Measurements from ENCODE around the gene PTPRD. TPM values are rescaled to one million over a fixed set of nuclear protein-coding genes. Genes with fewer than 3 reads are reported as not detected.

The PTPRD gene
- total and polyA plus RNA-seq, 2 experiments from 2014 or later, result 11.5 to 58.0 TPM

DNA sequence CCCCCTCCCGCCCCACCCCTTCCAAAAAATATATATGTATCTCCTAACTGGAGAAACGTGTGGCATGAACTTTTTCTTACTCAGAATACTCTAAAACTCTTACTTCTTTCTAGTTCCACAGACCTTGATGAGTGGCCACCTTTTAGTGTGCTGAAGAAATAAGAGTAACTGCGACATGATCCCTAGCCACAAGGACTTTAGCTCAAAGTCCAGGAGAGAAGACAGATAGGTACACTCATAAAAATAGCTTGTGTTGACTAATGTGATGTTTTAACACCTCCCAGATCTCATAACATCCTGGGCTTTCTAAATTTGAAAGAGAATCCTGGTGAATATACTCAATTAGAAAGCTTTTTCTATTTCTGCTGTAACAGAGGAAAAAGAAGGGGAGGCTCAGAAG is 1808.2 kb downstream of the PTPRD start:
- Mint-ChIP-seq H3K36me3 (ENCODE audit: low read depth) (no peaks in the 10 kb centered on the region), H3K9me3 (no peaks in the 10 kb centered on the region), H3K4me1 (peaks cover 14% of the 10 kb centered on the region), H3K27ac (no peak overlapping the region), H3K4me3 (no peak overlapping the region), H3K27me3 (ENCODE audit: insufficient read depth, low read depth, poor library complexity) (peaks cover 3% of the 10 kb centered on the region)
- H2AFZ ChIP-seq, result no peak overlapping the region
- H3K27ac ChIP-seq (ENCODE audit: low read depth), result peak overlapping the region; percentile 40; the same call in 1 of the 2 replicates
- peaks cover 5% of the 10 kb centered on the region; the same call in 1 of the 2 replicates for H3K4me1 ChIP-seq (ENCODE audit: insufficient read depth)
- no peak overlapping the region for H3K4me2 ChIP-seq
- H3K79me2 ChIP-seq (replicated peaks; ENCODE audit: insufficient read depth), result peaks cover 4% of the 10 kb centered on the region; the same call in 1 of the 2 replicates
- no peaks in the 10 kb centered on the region for H3K27me3 ChIP-seq (ENCODE audit: insufficient read depth)
- H3K9me2 ChIP-seq (ENCODE audit: insufficient read depth), result no peaks in the 10 kb centered on the region
- H4K20me1 ChIP-seq (replicated peaks; ENCODE audit: insufficient read depth), result 0 out of 2 replicates have a peak, but pooled peaks cover 6% of the 10 kb centered on the region
- H3F3A ChIP-seq (replicated peaks; ENCODE audit: low read depth), result no peaks in the 10 kb centered on the region
- TF ChIP-seq EZH2 (IDR thresholded peaks at IDR 0.05; ENCODE audit: low read depth, unreplicated experiment), result no peak
- no peak for TF ChIP-seq JUNB (IDR thresholded peaks at IDR 0.05; ENCODE audit: unreplicated experiment)
- no peak for TF ChIP-seq ZNF114 (CRISPR knock-in tag; IDR thresholded peaks at IDR 0.05)
- no peak for TF ChIP-seq CTCF (conservative IDR thresholded peaks at IDR 0.05; ENCODE audit: low read depth in 2 of 2)
- no peak for TF ChIP-seq CREB1 (CRISPR knock-in tag; IDR thresholded peaks at IDR 0.05; ENCODE audit: low read depth)
- TF ChIP-seq POLR2AphosphoS5 (IDR thresholded peaks at IDR 0.05; ENCODE audit: low read depth), result no peak
- TF ChIP-seq, protein P1, sequence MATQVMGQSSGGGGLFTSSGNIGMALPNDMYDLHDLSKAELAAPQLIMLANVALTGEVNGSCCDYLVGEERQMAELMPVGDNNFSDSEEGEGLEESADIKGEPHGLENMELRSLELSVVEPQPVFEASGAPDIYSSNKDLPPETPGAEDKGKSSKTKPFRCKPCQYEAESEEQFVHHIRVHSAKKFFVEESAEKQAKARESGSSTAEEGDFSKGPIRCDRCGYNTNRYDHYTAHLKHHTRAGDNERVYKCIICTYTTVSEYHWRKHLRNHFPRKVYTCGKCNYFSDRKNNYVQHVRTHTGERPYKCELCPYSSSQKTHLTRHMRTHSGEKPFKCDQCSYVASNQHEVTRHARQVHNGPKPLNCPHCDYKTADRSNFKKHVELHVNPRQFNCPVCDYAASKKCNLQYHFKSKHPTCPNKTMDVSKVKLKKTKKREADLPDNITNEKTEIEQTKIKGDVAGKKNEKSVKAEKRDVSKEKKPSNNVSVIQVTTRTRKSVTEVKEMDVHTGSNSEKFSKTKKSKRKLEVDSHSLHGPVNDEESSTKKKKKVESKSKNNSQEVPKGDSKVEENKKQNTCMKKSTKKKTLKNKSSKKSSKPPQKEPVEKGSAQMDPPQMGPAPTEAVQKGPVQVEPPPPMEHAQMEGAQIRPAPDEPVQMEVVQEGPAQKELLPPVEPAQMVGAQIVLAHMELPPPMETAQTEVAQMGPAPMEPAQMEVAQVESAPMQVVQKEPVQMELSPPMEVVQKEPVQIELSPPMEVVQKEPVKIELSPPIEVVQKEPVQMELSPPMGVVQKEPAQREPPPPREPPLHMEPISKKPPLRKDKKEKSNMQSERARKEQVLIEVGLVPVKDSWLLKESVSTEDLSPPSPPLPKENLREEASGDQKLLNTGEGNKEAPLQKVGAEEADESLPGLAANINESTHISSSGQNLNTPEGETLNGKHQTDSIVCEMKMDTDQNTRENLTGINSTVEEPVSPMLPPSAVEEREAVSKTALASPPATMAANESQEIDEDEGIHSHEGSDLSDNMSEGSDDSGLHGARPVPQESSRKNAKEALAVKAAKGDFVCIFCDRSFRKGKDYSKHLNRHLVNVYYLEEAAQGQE (IDR thresholded peaks at IDR 0.05; ENCODE audit: unreplicated experiment), result no peak
- no peak for TF ChIP-seq NANOG (IDR thresholded peaks at IDR 0.05; ENCODE audit: borderline replicate concordance)
- TF ChIP-seq EZH2phosphoT487 (IDR thresholded peaks at IDR 0.05; ENCODE audit: unreplicated experiment), result no peak
- TF ChIP-seq ETS1 (IDR thresholded peaks at IDR 0.05), result no peak
- TF ChIP-seq STAT1 (IDR thresholded peaks at IDR 0.05; ENCODE audit: unreplicated experiment), result no peak
- TF ChIP-seq ZNF331 (CRISPR knock-in tag; IDR thresholded peaks at IDR 0.05; ENCODE audit: low read depth), result no peak
- TF ChIP-seq, protein P2, sequence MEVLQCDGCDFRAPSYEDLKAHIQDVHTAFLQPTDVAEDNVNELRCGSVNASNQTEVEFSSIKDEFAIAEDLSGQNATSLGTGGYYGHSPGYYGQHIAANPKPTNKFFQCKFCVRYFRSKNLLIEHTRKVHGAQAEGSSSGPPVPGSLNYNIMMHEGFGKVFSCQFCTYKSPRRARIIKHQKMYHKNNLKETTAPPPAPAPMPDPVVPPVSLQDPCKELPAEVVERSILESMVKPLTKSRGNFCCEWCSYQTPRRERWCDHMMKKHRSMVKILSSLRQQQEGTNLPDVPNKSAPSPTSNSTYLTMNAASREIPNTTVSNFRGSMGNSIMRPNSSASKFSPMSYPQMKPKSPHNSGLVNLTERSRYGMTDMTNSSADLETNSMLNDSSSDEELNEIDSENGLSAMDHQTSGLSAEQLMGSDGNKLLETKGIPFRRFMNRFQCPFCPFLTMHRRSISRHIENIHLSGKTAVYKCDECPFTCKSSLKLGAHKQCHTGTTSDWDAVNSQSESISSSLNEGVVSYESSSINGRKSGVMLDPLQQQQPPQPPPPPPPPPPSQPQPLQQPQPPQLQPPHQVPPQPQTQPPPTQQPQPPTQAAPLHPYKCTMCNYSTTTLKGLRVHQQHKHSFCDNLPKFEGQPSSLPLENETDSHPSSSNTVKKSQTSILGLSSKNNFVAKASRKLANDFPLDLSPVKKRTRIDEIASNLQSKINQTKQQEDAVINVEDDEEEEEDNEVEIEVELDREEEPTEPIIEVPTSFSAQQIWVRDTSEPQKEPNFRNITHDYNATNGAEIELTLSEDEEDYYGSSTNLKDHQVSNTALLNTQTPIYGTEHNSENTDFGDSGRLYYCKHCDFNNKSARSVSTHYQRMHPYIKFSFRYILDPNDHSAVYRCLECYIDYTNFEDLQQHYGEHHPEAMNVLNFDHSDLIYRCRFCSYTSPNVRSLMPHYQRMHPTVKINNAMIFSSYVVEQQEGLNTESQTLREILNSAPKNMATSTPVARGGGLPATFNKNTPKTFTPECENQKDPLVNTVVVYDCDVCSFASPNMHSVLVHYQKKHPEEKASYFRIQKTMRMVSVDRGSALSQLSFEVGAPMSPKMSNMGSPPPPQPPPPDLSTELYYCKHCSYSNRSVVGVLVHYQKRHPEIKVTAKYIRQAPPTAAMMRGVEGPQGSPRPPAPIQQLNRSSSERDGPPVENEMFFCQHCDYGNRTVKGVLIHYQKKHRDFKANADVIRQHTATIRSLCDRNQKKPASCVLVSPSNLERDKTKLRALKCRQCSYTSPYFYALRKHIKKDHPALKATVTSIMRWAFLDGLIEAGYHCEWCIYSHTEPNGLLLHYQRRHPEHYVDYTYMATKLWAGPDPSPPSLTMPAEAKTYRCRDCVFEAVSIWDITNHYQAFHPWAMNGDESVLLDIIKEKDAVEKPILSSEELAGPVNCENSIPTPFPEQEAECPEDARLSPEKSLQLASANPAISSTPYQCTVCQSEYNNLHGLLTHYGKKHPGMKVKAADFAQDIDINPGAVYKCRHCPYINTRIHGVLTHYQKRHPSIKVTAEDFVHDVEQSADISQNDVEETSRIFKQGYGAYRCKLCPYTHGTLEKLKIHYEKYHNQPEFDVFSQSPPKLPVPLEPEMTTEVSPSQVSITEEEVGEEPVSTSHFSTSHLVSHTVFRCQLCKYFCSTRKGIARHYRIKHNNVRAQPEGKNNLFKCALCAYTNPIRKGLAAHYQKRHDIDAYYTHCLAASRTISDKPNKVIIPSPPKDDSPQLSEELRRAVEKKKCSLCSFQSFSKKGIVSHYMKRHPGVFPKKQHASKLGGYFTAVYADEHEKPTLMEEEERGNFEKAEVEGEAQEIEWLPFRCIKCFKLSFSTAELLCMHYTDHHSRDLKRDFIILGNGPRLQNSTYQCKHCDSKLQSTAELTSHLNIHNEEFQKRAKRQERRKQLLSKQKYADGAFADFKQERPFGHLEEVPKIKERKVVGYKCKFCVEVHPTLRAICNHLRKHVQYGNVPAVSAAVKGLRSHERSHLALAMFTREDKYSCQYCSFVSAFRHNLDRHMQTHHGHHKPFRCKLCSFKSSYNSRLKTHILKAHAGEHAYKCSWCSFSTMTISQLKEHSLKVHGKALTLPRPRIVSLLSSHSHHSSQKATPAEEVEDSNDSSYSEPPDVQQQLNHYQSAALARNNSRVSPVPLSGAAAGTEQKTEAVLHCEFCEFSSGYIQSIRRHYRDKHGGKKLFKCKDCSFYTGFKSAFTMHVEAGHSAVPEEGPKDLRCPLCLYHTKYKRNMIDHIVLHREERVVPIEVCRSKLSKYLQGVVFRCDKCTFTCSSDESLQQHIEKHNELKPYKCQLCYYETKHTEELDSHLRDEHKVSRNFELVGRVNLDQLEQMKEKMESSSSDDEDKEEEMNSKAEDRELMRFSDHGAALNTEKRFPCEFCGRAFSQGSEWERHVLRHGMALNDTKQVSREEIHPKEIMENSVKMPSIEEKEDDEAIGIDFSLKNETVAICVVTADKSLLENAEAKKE (CRISPR knock-in tag; IDR thresholded peaks at IDR 0.05), result no peak
- ATAC-seq, result no peak
- DNase-seq (ENCODE audit: low spot score), result no peak
- H3K36me3 ChIP-seq (ENCODE audit: insufficient read depth), result no peaks in the 10 kb centered on the region; the same call in 1 of the 2 replicates
- no peak overlapping the region for H3K4me3 ChIP-seq
